ENCODE measurements around the gene PEAR1. TPM values are rescaled to one million over a fixed set of nuclear protein-coding genes. Genes with fewer than 3 reads are reported as not detected.

PEAR1 gene
- total RNA-seq, 3 donors from 2014 or later (not counting 1 experiment from before 2014, with no cell fraction given): 0.52 to 1.4 (median 0.80) TPM

- no peak for TF ChIP-seq CTCF (IDR thresholded peaks at IDR 0.05)
- Mint-ChIP-seq H3K9me3 (no peaks in the 10 kb centered on the region), H3K36me3 (no peaks in the 10 kb centered on the region), H3K4me3 (no peak overlapping the region), H3K27me3 (ENCODE audit: low read depth in 2 of 2) (peaks cover 0 to 13% of the 10 kb centered on the region in 2 donors), H3K4me1 (no peaks in the 10 kb centered on the region), H3K27ac (no peak overlapping the region)
- H3K9me3 ChIP-seq (ENCODE audit: control insufficient read depth, insufficient read depth, low read length): no peaks in the 10 kb centered on the region
- H3K36me3 ChIP-seq (ENCODE audit: control insufficient read depth, insufficient read depth, low read length): no peaks in the 10 kb centered on the region
- no peak for ATAC-seq
- no peaks in the 10 kb centered on the region for H3K4me1 ChIP-seq (ENCODE audit: control insufficient read depth, insufficient read depth, low read length)
- no peak overlapping the region for H3K27ac ChIP-seq (ENCODE audit: low read length)
- no peaks in the 10 kb centered on the region for H3K27me3 ChIP-seq (ENCODE audit: control insufficient read depth, insufficient read depth, low read length)
- DNase-seq: no peak
- intact Hi-C loops (cut with micrococcal nuclease): no loop called here
- 79% methylated on average over 8 of the region's 8 CpGs for WGBS (ENCODE audit: insufficient coverage)
- H3K4me3 ChIP-seq (ENCODE audit: low read length): no peak overlapping the region
Observed at GRCh38 chr1:156937883-156938282, 44.4 kb downstream of the PEAR1 start.

GRCh38 chr1:156938813-156939212 is 45.3 kb downstream of the PEAR1 start:
- Mint-ChIP-seq H3K36me3 (no peaks in the 10 kb centered on the region), H3K9me3 (no peaks in the 10 kb centered on the region), H3K27ac (no peak overlapping the region), H3K27me3 (ENCODE audit: low read depth in 2 of 2) (peaks cover 0 to 10% of the 10 kb centered on the region in 2 donors), H3K4me1 (no peaks in the 10 kb centered on the region), H3K4me3 (no peak overlapping the region)
- no peaks in the 10 kb centered on the region for H3K9me3 ChIP-seq (ENCODE audit: control insufficient read depth, insufficient read depth, low read length)
- WGBS (ENCODE audit: insufficient coverage): 81% methylated on average over 7 of the region's 7 CpGs
- ATAC-seq (no peak), DNase-seq (no peak)
- no peak overlapping the region for H3K4me3 ChIP-seq (ENCODE audit: low read length)
- TF ChIP-seq CTCF (IDR thresholded peaks at IDR 0.05): no peak
- no peak overlapping the region for H3K27ac ChIP-seq (ENCODE audit: low read length)
- no peaks in the 10 kb centered on the region for H3K4me1 ChIP-seq (ENCODE audit: control insufficient read depth, insufficient read depth, low read length)
- H3K27me3 ChIP-seq (ENCODE audit: control insufficient read depth, insufficient read depth, low read length): no peaks in the 10 kb centered on the region
- H3K36me3 ChIP-seq (ENCODE audit: control insufficient read depth, insufficient read depth, low read length): no peaks in the 10 kb centered on the region
- intact Hi-C loops (cut with micrococcal nuclease): no loop called here

- WGBS (ENCODE audit: insufficient coverage): 81% methylated on average over 13 of the region's 13 CpGs
- ATAC-seq (peak in 1 of 3 donors; percentile 5), DNase-seq (no peak)
- TF ChIP-seq CTCF (IDR thresholded peaks at IDR 0.05): no peak
- Mint-ChIP-seq H3K9me3 (no peaks in the 10 kb centered on the region), H3K36me3 (no peaks in the 10 kb centered on the region), H3K4me3 (no peak overlapping the region), H3K27ac (no peak overlapping the region), H3K27me3 (ENCODE audit: low read depth in 2 of 2) (peaks cover 0 to 8% of the 10 kb centered on the region in 2 donors), H3K4me1 (no peaks in the 10 kb centered on the region)
- Histone ChIP-seq H3K9me3 (ENCODE audit: control insufficient read depth, insufficient read depth, low read length) (no peaks in the 10 kb centered on the region), H3K36me3 (ENCODE audit: control insufficient read depth, insufficient read depth, low read length) (no peaks in the 10 kb centered on the region), H3K4me3 (ENCODE audit: low read length) (no peak overlapping the region), H3K27me3 (ENCODE audit: control insufficient read depth, insufficient read depth, low read length) (no peaks in the 10 kb centered on the region), H3K27ac (ENCODE audit: low read length) (no peak overlapping the region), H3K4me1 (ENCODE audit: control insufficient read depth, insufficient read depth, low read length) (no peaks in the 10 kb centered on the region)
- intact Hi-C loops (cut with micrococcal nuclease): no loop called here
Observed at GRCh38 chr1:156939786-156940334, 46.3 kb downstream of the PEAR1 start.

GRCh38 chr1:156941675-156942074 is 48.2 kb downstream of the PEAR1 start:
- DNase-seq: no peak
- H3K36me3 Mint-ChIP-seq: no peaks in the 10 kb centered on the region
- TF ChIP-seq CTCF (IDR thresholded peaks at IDR 0.05): no peak
- no peak for ATAC-seq
- no peaks in the 10 kb centered on the region for H3K4me1 Mint-ChIP-seq
- Histone ChIP-seq H3K27me3 (ENCODE audit: control insufficient read depth, insufficient read depth, low read length) (no peaks in the 10 kb centered on the region), H3K27ac (ENCODE audit: low read length) (no peak overlapping the region), H3K4me3 (ENCODE audit: low read length) (no peak overlapping the region), H3K36me3 (ENCODE audit: control insufficient read depth, insufficient read depth, low read length) (no peaks in the 10 kb centered on the region), H3K4me1 (ENCODE audit: control insufficient read depth, insufficient read depth, low read length) (no peaks in the 10 kb centered on the region), H3K9me3 (ENCODE audit: control insufficient read depth, insufficient read depth, low read length) (no peaks in the 10 kb centered on the region)
- H3K9me3 Mint-ChIP-seq: no peaks in the 10 kb centered on the region
- no peak overlapping the region for H3K27ac Mint-ChIP-seq
- H3K4me3 Mint-ChIP-seq: no peak overlapping the region
- intact Hi-C loops (cut with micrococcal nuclease): no loop called here
- 84% methylated on average over 10 of the region's 10 CpGs for WGBS (ENCODE audit: insufficient coverage)
- peaks cover 11 to 14% of the 10 kb centered on the region in 2 donors for H3K27me3 Mint-ChIP-seq (ENCODE audit: low read depth in 2 of 2)
